Chondrocyte (in vitro differentiated cells): Measurements from ENCODE around the gene FMNL2. TPM values are rescaled to one million over a fixed set of nuclear protein-coding genes. Genes with fewer than 3 reads are reported as not detected.
"Not testable (repeated sequence)": the region's sequence is repeated elsewhere in the genome, so short reads cannot be mapped to it uniquely, and the experiment has no call there.

Experiments
- DNase-seq: peaks from one replicate; pipeline ENCODE4 v3.0.0; 2021; ENCODE audit warnings: mixed read lengths, low spot score
- H3K27ac Mint-ChIP-seq: one replicate; pipeline ENCODE4 v1.8.0; 2021; ENCODE audit warnings: mild to moderate bottlenecking, moderate library complexity, mixed read lengths; ENCODE audit not compliant: unreplicated experiment
- H3K27me3 Mint-ChIP-seq: 2 replicates; pipeline ENCODE4 v1.8.0; 2021; ENCODE audit warnings: low read depth, mixed read lengths
- H3K36me3 Mint-ChIP-seq: 2 replicates; pipeline ENCODE4 v1.8.0; 2021; ENCODE audit warnings: low read depth, mixed read lengths
- H3K4me1 Mint-ChIP-seq: 2 replicates; pipeline ENCODE4 v1.8.0; 2021; ENCODE audit warnings: low read depth, mild to moderate bottlenecking, mixed read lengths
- H3K4me3 Mint-ChIP-seq: one replicate; pipeline ENCODE4 v1.8.0; 2021; ENCODE audit warnings: mild to moderate bottlenecking, moderate library complexity, mixed read lengths; ENCODE audit not compliant: unreplicated experiment
- H3K9me3 Mint-ChIP-seq: 2 replicates; pipeline ENCODE4 v1.8.0; 2021; ENCODE audit warnings: low read depth, mixed read lengths
- total RNA-seq: library from RNA; stranded (reverse); gene quantifications from 3 replicates; pipeline ENCODE4 v1.2.1, GENCODE V29; 2021
- TF ChIP-seq, protein P1 (sequence below): fragments of 200-600 bp; sonication (generic); IDR thresholded peaks from 2 replicates; pipeline ENCODE4 v1.5.0; 2021; ENCODE audit warnings: antibody characterized with exemption, mild to moderate bottlenecking, moderate library complexity

FMNL2 gene
- total RNA-seq, 1 donor from 2014 or later = 33.9 TPM

DNA sequence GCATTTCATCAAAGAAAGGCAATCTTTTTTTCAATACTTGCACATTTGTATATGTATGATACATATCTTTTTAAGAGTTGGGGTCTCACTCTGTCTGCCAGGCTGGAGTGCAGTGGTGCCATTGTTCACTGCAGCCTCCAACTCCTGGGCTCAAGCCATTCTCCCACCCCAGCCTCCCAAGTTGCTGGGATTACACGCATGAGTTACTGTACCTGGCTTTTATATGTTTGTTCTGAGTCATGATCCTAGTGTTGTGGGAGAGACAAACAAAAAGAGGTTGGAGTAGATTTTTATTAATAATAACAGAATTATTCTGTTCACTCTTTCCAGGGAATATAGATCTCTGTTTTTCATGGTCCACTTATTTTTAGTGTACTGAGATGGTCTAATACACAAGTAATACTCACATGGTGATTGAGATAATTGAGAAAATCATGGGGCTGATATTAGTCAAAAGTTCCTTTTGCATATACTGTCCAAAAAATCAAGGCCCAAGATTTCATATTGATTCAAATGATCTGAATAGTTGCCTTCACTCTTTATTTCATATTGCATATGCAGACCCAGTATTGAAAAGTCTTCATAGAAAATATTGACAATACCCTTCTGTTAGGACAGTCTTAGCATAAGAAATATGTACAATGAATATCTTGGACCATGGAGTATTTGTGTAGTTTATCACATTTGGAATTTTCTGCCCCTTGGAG is 138.3 kb downstream of the FMNL2 start:
- TF ChIP-seq, protein P1, sequence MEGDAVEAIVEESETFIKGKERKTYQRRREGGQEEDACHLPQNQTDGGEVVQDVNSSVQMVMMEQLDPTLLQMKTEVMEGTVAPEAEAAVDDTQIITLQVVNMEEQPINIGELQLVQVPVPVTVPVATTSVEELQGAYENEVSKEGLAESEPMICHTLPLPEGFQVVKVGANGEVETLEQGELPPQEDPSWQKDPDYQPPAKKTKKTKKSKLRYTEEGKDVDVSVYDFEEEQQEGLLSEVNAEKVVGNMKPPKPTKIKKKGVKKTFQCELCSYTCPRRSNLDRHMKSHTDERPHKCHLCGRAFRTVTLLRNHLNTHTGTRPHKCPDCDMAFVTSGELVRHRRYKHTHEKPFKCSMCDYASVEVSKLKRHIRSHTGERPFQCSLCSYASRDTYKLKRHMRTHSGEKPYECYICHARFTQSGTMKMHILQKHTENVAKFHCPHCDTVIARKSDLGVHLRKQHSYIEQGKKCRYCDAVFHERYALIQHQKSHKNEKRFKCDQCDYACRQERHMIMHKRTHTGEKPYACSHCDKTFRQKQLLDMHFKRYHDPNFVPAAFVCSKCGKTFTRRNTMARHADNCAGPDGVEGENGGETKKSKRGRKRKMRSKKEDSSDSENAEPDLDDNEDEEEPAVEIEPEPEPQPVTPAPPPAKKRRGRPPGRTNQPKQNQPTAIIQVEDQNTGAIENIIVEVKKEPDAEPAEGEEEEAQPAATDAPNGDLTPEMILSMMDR = no peak
- Mint-ChIP-seq H3K9me3 (no peaks in the 10 kb centered on the region), H3K27me3 (no peaks in the 10 kb centered on the region), H3K27ac (no peak overlapping the region), H3K36me3 (no peaks in the 10 kb centered on the region), H3K4me3 (no peak overlapping the region), H3K4me1 (peaks cover 36% of the 10 kb centered on the region)
- DNase-seq = no peak

DNA sequence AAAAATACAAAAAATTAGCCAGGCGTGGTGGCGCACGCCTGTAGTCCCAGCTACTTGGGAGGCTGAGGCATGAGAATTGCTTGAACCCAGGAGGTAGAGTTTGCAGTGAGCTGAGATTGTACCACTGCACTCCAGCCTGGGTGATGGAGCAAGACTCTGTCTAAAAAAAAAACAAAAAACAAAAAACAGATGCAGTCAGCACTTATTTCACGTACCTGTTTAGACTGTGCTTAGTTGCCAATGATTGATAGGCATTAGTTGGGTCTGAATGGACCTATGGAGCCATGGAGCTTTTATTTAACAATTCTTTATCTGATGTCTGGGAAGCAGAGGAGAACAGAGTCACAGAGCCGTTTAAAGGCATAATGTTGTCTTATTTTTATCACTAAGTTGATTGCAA is 139.5 kb downstream of the FMNL2 start:
- not testable (repeated sequence) for DNase-seq, H3K27me3 Mint-ChIP-seq, H3K9me3 Mint-ChIP-seq, H3K27ac Mint-ChIP-seq, H3K36me3 Mint-ChIP-seq, H3K4me3 Mint-ChIP-seq
- H3K4me1 Mint-ChIP-seq = peaks cover 24% of the 10 kb centered on the region

DNA sequence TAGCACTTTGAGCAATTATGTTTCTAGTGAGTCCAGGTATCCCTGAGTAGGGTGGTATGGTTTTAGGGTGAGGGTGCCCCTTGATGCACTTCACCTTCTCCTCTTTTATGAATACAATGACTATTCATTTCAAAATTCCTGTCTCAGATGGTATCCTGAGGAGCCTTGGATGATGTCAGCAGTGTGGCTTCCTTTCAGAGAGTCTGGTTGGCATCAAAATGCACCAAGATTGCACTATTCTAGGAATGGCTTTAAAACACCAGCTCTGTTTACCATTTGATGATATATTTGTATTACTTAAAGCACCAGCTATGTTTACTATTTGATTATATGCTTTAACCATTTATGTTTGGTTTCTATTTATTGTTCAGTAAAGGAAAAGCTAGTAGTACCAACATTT is 141.0 kb downstream of the FMNL2 start:
- H3K4me3 Mint-ChIP-seq = no peak overlapping the region
- H3K27me3 Mint-ChIP-seq = no peaks in the 10 kb centered on the region
- H3K36me3 Mint-ChIP-seq = no peaks in the 10 kb centered on the region
- TF ChIP-seq, protein P1 = no peak
- no peak for DNase-seq
- H3K4me1 Mint-ChIP-seq = peaks cover 16% of the 10 kb centered on the region
- H3K9me3 Mint-ChIP-seq = no peaks in the 10 kb centered on the region
- no peak overlapping the region for H3K27ac Mint-ChIP-seq

DNA sequence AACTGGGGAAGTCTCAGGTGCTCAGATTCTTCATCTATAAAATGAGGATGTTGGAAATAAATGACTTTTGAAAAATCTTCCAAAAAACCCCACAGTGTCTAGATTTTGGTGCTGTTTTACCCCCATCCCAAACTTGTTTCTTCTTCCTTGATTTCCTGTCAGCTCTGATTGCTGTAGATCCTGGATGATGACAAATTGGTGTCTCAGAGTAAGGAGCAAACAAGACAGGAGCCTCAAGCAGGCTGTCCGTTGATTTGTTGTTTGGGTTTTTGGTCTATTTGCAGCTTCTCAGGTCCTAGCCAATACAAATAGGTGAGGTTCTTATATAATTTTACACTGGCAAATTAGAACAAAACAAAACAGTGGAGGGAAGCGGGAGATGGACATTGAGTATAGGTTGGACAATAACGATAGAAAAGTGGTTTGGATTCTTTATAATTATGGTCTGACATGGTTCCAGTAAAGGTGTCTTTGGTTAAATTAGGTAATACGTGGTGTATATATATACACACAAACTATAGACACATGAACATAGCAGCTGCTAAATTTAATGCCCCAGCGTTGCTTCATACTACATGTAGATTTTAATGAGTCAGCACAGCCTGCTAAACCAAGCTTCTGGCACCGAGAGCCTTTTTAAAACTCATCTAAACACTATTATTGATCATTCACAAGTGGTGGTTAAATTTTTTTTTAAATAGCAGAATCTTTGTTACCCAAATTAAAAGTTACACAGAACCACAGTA is 142.5 kb downstream of the FMNL2 start:
- Mint-ChIP-seq H3K4me3 (no peak overlapping the region), H3K27me3 (no peaks in the 10 kb centered on the region), H3K27ac (no peak overlapping the region), H3K36me3 (no peaks in the 10 kb centered on the region), H3K9me3 (no peaks in the 10 kb centered on the region), H3K4me1 (peaks cover 11% of the 10 kb centered on the region)
- TF ChIP-seq, protein P1 = no peak
- no peak for DNase-seq

DNA sequence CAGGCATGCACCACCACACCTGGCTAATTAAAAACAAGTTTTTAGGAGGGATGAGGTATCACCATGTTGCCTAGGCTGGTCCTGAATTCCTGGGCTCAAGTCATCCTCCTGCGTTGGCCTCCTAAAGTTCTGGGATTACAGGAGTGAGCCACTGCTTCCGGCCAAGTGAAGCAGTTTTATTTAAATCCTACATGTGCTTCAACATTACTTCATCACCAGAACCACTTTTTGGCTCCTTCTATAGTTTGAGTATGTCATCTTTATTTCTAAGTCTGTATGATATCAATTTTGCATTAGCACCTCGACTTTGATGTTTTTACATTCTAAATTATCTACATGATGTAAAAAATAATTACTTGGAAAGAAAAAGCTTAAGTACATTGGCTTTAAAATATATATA is 144.3 kb downstream of the FMNL2 start:
- no peaks in the 10 kb centered on the region for H3K36me3 Mint-ChIP-seq
- no peaks in the 10 kb centered on the region for H3K27me3 Mint-ChIP-seq
- DNase-seq = no peak
- no peaks in the 10 kb centered on the region for H3K9me3 Mint-ChIP-seq
- H3K4me1 Mint-ChIP-seq = peaks cover 21% of the 10 kb centered on the region
- TF ChIP-seq, protein P1 = no peak
- H3K4me3 Mint-ChIP-seq = no peak overlapping the region
- no peak overlapping the region for H3K27ac Mint-ChIP-seq
